LoVo (cell line): ENCODE results near the gene ABLIM1.

ENCODE experiments used
- DNase-seq: peaks from one replicate; pipeline ENCODE4 v3.0.0-alpha.2; 2016; ENCODE audit warnings: low spot score

The ABLIM1 gene

DNA sequence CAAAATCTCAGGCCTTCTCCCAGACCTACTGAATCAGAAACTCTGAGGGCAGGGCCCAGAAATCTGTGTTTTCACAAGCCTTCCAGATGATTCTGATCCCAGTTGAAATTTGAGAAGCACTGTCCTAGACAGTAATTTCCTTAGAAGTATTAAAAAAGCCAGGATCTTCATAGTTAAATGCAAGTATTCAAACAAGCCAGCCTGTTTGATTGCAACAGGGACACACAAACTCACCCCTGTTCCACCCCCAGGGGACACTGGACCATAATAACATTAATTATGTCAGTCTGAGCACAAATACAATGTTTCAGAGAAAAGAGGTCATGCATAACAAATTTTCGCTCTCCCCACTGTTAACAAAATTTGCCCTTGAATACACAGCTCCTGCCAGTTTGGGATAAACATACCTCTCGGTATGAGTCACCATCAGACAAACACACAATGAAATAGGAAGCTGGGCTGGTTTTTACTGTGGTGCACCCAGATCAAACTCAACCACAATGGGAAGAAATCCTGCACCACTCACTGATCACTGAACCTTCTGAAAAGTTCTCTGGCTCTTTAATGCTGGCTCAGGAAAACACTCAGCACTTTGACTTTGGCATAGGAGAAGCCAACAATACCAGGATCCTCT, 34.3 kb downstream of the ABLIM1 start:
- DNase-seq = peak; percentile 80

DNA sequence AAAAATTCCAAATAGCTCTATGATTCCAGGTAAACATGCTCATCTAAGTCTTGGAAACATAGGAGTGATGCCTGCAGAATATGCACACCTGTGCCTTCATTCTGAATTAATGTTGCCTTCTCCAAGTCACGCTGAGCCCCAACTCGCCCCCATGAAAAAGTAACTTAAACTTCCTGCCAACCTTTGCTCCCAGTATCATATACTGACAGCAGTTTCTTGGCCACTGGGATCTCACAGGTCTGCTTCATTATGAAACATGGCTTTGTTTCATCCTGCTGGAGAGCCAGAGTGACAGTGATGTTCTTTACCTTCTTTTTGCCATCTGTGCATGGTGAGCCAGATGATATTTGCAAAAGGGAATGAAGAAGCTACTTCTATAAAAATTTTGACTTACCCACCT, 34.9 kb downstream of the ABLIM1 start:
- no peak for DNase-seq

DNA sequence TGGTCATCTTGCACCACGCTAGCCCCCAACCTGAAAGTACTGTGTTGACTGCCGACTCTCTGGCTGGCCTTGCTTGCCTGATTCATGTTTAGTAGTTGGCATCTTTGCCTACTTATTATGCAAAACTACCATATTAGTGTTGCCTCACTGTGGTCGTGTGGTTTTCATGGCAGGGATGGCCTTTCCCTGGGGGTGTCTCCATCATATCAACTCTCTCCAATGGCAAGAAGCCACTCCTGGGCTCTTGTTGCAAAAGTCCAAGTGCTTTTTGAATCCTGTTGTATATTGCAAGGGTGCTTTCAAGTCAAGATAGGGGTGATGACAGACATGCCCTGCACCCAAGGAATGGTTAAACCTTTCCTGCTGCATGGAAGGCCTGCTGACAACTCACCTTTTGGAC, 39.4 kb downstream of the ABLIM1 start:
- no peak for DNase-seq

DNA sequence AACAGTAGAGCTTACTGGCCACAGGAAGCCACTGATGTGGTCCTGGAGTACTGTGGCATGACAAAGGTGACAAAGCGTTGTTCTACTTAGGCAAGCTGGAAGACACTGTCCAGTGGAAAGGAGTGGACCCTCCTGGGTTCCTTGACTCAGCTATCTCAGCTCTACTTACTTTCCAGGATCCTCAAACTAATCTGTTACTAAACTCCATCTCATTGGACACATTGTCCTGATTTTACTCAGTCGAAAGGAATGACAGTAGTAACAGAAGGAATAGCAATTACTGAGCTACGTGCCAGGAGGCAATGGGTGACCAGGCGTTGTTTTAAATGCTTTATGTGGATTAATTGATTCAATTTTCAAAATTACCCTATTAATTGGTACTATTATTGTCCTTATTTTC, 41.6 kb downstream of the ABLIM1 start:
- no peak for DNase-seq

DNA sequence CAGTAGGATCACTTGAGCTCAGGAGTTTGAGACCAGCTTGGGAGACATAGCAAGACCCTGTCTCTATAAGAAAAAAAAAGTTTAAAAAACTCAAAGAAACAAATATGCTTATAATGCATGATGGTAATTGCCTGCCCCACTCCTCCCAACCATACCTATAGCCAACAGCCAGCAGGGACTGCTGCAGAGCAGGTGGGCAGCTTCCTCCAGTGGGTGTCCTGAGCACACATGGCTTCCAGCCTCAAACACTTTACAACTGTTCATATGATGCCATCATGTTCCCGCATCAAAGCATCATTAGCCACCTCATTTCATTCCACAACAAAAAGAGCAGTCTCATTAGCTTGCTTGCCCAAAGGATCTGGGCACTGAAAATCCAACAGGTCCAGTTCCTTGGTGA, 42.0 kb downstream of the ABLIM1 start:
- no peak for DNase-seq

DNA sequence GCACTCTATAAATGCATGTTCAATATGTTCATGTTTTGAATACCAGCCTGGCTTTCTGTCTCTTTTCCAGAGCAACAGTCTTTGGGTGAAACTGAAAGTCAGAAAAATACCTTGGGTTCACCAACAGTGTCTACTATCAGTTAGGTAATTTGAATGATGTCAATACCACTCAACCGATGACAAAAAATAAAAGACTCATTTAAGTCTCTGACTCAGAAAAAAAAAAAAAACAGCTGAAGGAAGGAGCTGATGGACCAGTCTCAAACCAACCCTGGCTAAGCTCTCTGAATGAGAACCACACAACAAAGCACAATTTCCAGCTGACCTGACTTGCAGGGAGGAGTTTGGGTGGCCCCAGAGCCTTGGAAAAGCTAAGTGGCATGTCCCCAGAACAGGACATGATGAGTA, 42.5 kb downstream of the ABLIM1 start:
- DNase-seq = no peak

DNA sequence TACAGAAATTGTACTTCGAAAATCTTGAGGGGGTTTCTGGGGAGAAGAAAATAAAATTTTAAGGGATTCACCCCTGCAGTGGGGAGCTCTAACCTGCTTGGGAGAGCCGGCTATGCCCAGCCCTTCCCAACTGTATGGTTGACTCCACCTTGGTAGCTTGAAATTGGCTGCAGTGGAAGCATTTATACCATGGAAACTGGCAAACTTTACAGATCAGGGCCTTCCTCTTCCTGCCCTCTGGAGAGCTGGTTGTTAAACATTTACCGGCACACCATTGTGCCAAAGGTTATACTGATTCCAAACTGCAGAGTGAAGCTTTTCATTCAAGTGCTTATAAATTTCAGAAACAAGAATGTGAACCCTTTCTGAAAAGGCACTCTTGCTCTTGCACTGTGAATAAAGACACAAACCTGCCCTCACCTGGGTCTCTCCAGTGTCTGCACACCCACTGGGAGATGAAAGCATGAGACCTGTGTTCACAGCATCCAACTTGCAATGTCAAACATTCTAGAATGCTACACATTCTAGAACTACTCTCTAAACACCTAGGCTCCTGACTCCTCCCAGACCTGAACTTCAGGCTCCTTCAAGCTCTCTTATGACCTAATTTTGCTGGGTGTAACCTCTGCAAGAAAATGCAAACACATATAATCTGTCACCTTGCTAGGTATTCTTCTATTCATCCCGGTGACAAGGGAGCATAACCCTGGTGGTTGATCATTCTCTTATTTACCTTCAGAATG, 44.7 kb downstream of the ABLIM1 start:
- DNase-seq = peak; percentile 57

DNA sequence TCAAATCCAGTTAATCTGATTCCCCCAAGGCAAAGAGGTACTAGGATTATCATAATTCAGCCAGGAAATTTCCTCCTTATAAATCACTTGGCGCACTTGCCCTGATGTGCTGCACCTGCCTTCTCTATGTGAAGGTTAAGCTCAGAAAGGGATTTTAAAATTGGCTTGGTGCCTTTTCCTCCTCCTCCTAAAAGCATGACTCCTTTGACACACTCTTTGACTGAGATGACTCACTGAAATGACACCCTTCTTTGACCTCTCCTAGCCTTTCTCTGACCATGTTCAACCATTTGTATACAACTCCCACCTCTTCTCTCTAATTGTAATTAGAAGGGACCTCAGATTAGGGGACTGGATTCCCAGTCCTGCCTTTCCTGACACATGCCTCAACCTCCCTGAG, 46.5 kb downstream of the ABLIM1 start:
- DNase-seq = peak; percentile 59

DNA sequence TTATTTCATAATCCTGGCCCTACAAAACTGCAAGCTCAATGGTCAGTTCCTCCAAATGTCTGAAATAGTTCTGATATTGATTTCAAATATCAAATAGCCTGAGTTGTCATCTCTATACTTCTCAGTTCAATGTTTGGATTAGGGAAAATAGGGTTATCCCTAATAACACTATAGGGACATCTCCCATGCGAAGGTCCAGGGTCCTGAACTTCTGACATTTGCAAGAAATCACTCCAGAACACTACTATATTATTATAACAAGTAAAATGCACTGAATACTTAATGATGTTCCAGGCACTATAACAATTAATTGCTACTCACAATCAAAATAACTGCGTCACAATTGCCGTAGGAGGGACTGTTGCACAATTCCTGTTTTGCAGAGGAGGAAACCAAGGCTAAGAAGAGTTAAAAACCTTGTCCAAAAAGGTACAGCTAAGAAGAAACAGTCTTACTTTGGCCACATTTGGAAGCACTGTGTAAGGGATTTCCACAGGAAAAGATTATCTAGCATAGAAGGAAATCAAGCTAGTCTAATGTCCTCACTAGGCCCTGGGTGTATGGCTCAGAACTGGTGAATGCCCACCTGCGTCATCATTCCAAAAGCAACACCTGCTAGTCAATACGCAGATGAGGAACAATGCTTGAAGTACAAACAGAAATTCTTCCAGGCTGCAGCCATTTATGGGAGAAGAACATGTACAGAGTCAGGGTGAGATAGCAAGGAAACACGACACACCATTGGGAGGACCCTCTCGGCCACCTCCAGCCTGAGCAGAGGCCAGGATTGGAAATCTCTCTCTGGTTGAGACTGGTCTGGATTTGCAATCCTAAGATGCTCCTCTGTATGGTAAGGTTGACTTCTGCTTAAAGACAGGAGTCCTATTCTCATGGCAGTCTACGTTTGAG, 48.3 kb downstream of the ABLIM1 start:
- no peak for DNase-seq

DNA sequence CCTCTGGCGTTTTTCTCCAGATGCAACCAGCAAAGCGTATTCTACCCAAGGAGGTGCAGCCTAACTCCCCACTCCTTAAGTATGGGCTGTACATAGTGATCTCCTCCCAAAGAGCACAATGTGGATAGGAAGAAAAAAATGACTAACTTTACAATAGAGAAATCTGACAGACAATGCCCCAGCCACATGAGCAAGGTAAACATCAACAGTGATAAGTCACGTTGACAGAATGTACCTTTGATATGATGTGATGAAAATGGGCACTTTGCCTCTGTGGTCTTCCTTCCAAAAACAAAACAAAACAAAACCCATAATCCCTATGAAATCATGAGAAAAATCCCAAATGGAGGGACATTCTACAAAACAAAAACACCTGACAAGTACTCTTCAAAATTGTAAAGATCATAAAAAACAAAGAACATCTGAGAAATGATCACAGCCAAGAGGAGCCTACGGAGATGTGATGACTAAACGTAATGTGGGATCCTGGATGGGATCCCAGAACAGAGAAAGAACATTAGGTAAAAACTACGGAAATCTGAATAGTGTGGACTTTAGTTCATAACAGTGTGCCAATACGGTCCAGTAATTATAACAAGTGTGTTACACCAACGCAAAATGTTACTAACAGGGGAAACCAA, 50.6 kb downstream of the ABLIM1 start:
- DNase-seq = no peak

DNA sequence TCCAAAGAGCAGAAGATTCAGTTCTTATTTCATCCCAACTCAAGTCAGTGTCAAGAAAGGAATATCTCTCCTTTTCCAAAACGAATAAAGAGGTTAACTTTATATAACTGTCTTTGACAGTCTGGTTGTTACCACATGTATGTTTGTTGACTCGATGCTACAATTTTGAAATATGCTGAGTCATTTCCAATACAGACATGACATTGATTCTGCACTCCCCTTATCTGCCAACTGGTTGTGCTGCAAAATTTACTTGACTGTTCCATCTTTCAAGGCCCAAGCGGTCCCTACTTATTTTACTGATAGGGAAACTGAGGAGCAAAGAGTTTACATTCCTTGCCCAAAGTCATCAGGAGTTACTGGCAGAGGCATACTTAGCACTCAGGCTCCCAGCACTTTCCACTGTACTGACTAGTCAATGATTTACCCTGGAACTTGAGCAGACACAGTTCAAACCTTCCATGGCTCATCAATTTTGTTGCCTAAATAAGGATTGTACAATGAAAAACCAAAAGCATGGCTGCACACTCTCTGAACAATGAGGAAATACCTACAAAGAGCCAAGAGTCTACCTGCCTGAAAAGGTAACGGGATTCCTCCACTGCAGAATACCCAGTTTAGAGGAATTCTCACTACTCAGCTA, 52.8 kb downstream of the ABLIM1 start:
- no peak for DNase-seq

DNA sequence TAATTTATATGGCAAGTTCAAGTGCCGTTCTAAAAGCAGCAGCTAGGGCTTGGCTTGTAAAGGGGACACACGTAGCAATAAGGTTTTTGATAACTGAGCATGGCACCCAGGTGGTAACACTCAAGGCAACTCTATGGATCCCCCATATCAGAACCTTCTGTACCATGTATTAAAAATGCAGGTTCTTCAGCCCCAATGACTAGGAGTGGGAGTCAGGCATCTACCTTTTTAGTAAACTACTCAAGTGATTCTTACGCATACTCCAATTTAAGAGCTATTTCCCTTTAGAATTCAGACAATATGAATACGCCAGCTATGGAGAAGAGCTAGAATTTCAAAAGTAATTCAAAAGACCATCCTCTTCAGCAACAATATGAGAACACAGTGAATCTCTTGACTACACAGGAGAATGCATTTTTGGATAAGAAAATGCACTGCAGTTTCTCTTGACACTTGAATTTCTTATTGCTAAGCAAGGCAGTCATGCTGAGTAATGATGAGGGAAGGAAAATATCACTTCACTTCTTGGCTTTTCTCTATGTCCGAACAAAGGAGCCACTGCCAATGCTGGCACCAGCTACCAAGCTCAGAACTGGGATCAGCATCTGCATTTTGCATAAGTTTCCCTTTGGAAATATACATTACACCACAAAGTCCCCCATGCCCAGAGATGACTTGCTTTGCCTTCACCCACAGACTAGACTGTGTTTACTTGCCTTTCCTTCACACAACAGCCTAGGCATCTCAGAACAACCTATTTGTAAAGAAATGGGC, 53.5 kb downstream of the ABLIM1 start:
- no peak for DNase-seq

DNA sequence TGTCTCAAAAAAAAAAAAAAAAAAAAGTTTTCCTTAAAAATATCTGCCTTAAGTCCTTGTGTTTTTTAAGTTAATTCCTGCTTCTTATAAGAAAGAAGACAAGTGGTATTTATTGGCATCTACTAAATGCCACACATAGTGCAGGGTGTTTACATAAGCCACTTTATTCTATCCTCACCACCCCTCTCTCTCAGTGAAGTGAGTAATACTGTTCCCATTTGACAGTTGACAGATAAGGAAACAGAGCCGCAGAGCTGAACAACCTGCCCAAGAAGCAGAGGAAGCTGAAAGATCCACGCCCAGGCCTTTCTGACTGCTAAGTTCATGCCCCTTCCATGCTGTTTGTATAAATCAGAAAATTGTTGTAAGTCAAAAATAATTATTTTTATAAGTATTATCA, 54.1 kb downstream of the ABLIM1 start:
- peak; percentile 58 for DNase-seq

DNA sequence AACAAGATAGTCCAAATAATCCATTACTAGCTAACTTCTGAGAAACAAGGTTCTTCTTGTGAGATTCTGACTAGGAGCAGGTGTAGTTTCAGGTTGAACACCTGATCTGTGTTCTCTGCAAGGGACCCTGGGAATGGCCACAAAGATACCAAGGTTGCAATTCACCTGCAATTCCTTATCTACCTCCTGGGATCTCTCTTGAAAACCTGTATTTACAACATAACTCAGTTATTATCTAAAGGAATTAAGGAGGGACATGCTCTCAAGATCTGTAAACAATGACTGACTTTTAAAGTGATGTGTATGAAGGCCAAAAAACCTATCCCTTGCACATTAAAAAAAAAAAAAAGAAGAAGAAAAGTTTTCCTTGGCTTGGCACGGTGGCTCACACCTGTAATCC, 54.8 kb downstream of the ABLIM1 start:
- DNase-seq = no peak

DNA sequence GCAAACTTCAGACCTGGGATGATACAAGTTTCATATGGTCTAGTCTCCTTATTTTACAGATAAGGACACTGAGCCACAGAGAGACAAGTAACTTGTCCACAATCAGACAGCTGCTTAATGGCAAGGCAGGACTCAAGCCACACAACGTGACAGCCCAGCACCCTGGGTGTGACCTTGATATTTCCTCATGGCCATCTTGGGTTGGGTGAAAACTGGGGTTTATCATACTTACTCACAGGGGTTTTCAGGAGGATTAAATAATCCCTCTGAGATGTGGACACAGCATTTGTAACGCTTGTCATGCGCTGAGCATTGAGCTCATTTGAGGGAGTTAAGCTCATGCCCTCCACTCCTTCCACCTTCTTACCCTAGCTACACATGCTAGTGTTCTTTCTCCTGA, 58.0 kb downstream of the ABLIM1 start:
- no peak for DNase-seq

DNA sequence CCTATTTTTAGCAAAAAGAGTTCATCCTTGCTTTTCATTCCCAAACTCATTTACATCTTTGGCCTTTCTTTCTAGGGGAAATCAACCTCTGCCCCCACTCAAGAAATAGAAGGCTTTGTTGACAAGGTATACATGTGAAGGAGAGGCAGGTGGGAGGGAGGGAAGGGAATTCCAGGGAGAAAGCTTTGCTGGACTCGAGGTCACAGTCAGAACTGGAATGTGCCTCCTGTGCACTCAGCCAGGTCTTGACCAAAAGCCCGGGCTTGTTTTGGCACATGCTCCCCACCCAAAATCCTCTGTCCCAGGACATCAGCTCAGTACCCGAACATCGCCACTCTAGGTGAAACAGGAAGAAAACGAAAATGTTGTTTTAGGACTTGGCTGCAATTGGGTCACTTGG, 61.3 kb downstream of the ABLIM1 start:
- no peak for DNase-seq

DNA sequence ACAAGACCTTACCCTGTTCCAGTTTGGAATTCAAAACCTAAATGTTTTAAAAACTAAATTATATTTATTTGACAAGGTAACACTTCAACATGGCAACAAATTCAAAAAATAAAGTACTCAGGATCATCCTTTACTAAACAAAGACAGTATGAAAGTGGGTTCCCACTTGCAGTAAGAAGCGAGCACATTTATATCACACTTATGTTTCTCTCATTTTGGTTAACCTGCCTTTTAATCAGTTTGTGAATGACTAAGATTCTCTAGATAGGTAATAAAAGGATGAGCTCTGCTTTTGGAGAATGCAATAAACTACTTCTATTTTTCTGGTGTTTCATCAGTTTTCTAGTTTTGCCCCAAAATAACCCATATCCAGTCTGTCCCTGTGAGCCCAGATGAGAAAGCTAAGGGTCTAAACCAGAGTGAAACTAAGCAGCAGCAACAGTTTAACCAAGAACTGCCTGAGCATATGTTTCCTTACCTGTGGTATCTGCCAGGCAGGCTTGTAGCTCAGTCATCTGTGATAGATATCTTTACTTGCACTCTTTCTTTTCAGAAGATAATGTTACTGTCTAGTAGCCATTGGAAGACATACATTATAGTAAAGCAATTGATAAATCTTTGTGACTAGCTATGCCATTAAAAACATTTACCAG, 64.1 kb downstream of the ABLIM1 start:
- DNase-seq = no peak

DNA sequence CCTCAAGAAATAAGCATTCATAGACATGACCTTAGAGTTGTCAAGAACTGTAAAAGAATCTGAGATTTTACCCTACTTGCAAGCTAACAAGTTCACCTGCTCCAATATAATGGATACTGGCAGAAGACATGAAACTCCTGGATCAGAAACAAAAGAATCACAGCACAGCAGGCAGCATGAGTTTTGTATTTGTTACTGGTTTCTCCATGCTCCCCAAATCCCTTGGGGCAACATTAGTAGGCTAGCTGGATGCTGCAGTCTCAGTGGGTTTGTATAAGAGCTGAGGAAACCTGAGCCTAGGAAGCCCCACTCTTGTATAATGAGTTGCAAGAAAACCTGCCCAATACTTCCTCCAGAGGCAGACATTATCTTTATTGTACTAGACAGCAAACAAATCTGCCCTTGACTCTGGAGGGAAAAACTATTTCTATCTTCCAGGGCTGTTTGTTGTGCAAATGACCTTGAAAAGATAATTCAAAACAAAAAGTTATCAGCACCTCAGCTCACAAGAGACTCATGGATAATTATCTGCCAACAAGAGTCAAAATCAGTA, 64.8 kb downstream of the ABLIM1 start:
- no peak for DNase-seq

DNA sequence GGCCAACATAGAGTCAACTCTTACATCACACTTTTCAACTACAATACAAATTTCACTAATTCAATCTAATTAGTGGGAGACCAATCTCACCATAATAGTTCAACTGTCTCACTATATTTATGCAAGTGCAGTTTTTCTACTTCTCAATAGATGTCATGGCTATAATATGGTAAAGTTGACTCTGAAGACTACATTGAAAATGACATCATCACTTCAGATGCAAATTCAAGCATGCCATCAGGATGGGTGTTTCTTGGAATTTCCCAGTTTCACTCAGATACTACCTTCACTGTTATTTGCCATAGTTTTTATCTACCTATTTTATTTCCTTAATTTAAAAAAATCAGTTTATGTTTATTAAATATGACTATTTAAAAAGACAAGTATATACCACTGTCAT, 67.1 kb downstream of the ABLIM1 start:
- DNase-seq = no peak

DNA sequence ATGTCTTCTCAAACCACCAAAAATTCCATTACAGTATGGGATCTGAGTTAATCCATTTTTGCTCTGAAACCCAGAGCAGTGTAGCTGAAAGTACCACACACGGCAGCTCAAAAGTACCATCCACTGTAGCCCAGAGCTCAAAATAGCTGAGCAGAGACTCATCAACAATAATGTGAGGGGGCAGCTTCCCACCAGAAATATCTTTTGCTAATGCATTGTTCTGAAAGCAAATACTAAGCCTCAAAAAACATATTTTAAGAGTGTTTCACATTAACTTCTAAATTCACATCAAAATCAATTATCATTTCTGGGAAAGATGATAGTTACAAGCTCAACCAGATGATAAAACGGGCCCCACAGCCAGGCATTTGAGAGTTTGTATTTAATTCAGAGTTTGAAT, 73.7 kb downstream of the ABLIM1 start:
- no peak for DNase-seq
